DLD1 (cell line): ENCODE measurements around the gene UBL7.
"Not testable (repeated sequence)": the region's sequence is repeated elsewhere in the genome, so short reads cannot be mapped to it uniquely, and the experiment has no call there.

Source experiments
- in situ Hi-C: cut with HindIII; loops from 2 replicates; pipeline ENCODE4 v1.10.0; 2017; ENCODE audit warnings: low sequenced_read_pairs

UBL7 gene

GRCh38 chr15:74464216-74464615 lies 3.3 kb upstream of the UBL7 start:
- in situ Hi-C loops: no loop called here

- in situ Hi-C loops: no loop called here
These were observed 2.7 kb upstream of the UBL7 start for GRCh38 chr15:74463634-74464033.

GRCh38 chr15:74461847-74462511 lies 1.0 kb upstream of the UBL7 start:
- in situ Hi-C loops: no loop called here

GRCh38 chr15:74460298-74460697 lies 662 bp downstream of the UBL7 start:
- in situ Hi-C loops: no loop called here

- in situ Hi-C loops: not testable (repeated sequence)
These were observed 1.2 kb downstream of the UBL7 start for GRCh38 chr15:74459798-74460197.

- in situ Hi-C loops: no loop called here
These were observed 2.5 kb downstream of the UBL7 start for GRCh38 chr15:74458473-74458872.

GRCh38 chr15:74457036-74457435 lies 3.9 kb downstream of the UBL7 start:
- in situ Hi-C loops: not testable (repeated sequence)

GRCh38 chr15:74454764-74455500 lies 6.0 kb downstream of the UBL7 start:
- in situ Hi-C loops: no loop called here

GRCh38 chr15:74453925-74454763 lies 6.8 kb downstream of the UBL7 start:
- in situ Hi-C loops: no loop called here

- in situ Hi-C loops: no loop called here
These were observed 8.8 kb downstream of the UBL7 start for GRCh38 chr15:74451861-74452835.

- in situ Hi-C loops: no loop called here
These were observed 9.6 kb downstream of the UBL7 start for GRCh38 chr15:74451322-74451721.

GRCh38 chr15:74449643-74450205 lies 11.2 kb downstream of the UBL7 start:
- in situ Hi-C loops: no loop called here

GRCh38 chr15:74449095-74449494 lies 11.9 kb downstream of the UBL7 start:
- in situ Hi-C loops: no loop called here

- in situ Hi-C loops: no loop called here
These were observed 14.9 kb downstream of the UBL7 start for GRCh38 chr15:74445816-74446763.

GRCh38 chr15:74444106-74445062 lies 16.6 kb downstream of the UBL7 start:
- in situ Hi-C loops: loop anchor here (5.0 kb wide), 1 partner anchor 72 kb away; no protein-coding TSS in a partner anchor

- in situ Hi-C loops: loop anchor here (5.0 kb wide), 1 partner anchor 71 kb away; no protein-coding TSS in a partner anchor
These were observed 17.7 kb downstream of the UBL7 start for GRCh38 chr15:74443100-74443909.

GRCh38 chr15:74442604-74443003 lies 18.4 kb downstream of the UBL7 start:
- in situ Hi-C loops: loop anchor here (5.0 kb wide), 1 partner anchor 70 kb away; no protein-coding TSS in a partner anchor
